Neural cell (in vitro differentiated cells): ENCODE data around the gene OSM.

Experiments used
- CTCF ChIP-seq: fragments of 450-650 bp; IDR thresholded peaks from 2 replicates; pipeline ENCODE4 v1.5.1; 2014; ENCODE audit warnings: antibody characterized with exemption, mild to moderate bottlenecking, moderate library complexity; ENCODE audit not compliant: poor library complexity, severe bottlenecking
- SMC3 ChIP-seq: fragments of 450-650 bp; conservative IDR thresholded peaks from 2 replicates; pipeline ENCODE4 v1.6.1; 2014; ENCODE audit warnings: antibody characterized with exemption, mild to moderate bottlenecking, moderate library complexity; ENCODE audit not compliant: poor library complexity

- TF ChIP-seq CTCF: no peak
- no peak for TF ChIP-seq SMC3
Measured at GRCh38 chr22:30284172-30284571, 17.5 kb upstream of the OSM start.
